Chondrocyte (in vitro differentiated cells): Measurements from ENCODE around the gene RFC5. TPM values are rescaled to one million over a fixed set of nuclear protein-coding genes. Genes with fewer than 3 reads are reported as not detected.

Source experiments
- DNase-seq: peaks from one replicate; pipeline ENCODE4 v3.0.0; 2021; ENCODE audit warnings: mixed read lengths, low spot score
- H3K27ac Mint-ChIP-seq: one replicate; pipeline ENCODE4 v1.8.0; 2021; ENCODE audit warnings: mild to moderate bottlenecking, moderate library complexity, mixed read lengths; ENCODE audit not compliant: unreplicated experiment
- H3K27me3 Mint-ChIP-seq: 2 replicates; pipeline ENCODE4 v1.8.0; 2021; ENCODE audit warnings: low read depth, mixed read lengths
- H3K36me3 Mint-ChIP-seq: 2 replicates; pipeline ENCODE4 v1.8.0; 2021; ENCODE audit warnings: low read depth, mixed read lengths
- H3K4me1 Mint-ChIP-seq: 2 replicates; pipeline ENCODE4 v1.8.0; 2021; ENCODE audit warnings: low read depth, mild to moderate bottlenecking, mixed read lengths
- H3K4me3 Mint-ChIP-seq: one replicate; pipeline ENCODE4 v1.8.0; 2021; ENCODE audit warnings: mild to moderate bottlenecking, moderate library complexity, mixed read lengths; ENCODE audit not compliant: unreplicated experiment
- H3K9me3 Mint-ChIP-seq: 2 replicates; pipeline ENCODE4 v1.8.0; 2021; ENCODE audit warnings: low read depth, mixed read lengths
- CTCF ChIP-seq: fragments of 200-600 bp; sonication (generic); IDR thresholded peaks from 2 replicates; pipeline ENCODE4 v1.5.0; 2021; ENCODE audit warnings: antibody characterized with exemption, mild to moderate bottlenecking, moderate library complexity
- total RNA-seq: library from RNA; stranded (reverse); gene quantifications from 3 replicates; pipeline ENCODE4 v1.2.1, GENCODE V29; 2021

The RFC5 gene
- total RNA-seq, 1 donor from 2014 or later, result 6.3 TPM

DNA sequence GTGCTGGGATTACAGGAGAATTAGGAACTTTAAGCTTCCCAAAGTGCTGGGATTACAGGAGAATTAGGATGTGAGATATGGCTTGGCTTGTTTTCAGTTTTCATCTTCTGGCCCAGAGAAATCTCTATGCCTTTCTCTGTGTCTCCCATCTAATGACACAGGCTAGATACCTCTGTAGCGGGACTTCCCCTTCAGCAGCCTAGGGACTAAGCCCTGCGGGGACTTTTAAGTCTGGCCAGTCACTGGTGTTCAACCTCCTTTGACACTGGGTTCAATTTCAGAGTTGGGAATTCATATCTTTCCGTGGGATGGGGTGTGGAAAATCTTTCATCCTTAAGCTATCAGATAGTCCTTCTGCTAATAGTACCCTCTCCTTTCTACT, 6.2 kb downstream of the RFC5 start:
- no peaks in the 10 kb centered on the region for H3K9me3 Mint-ChIP-seq
- H3K27ac Mint-ChIP-seq, result no peak overlapping the region
- no peak for DNase-seq
- no peak overlapping the region for H3K4me3 Mint-ChIP-seq
- peaks cover 13% of the 10 kb centered on the region for H3K36me3 Mint-ChIP-seq
- peaks cover 3% of the 10 kb centered on the region for H3K4me1 Mint-ChIP-seq
- H3K27me3 Mint-ChIP-seq, result no peaks in the 10 kb centered on the region
- TF ChIP-seq CTCF, result no peak

- Mint-ChIP-seq H3K27ac (no peak overlapping the region), H3K4me3 (no peak overlapping the region), H3K36me3 (peaks cover 15% of the 10 kb centered on the region), H3K27me3 (no peaks in the 10 kb centered on the region), H3K4me1 (no peaks in the 10 kb centered on the region), H3K9me3 (no peaks in the 10 kb centered on the region)
- DNase-seq, result no peak
- TF ChIP-seq CTCF, result no peak
Measured at GRCh38 chr12:118023301-118023860, 6.9 kb downstream of the RFC5 start.

- peaks cover 22% of the 10 kb centered on the region for H3K36me3 Mint-ChIP-seq
- H3K27me3 Mint-ChIP-seq, result no peaks in the 10 kb centered on the region
- no peak for TF ChIP-seq CTCF
- DNase-seq, result peak; percentile 22
- H3K4me3 Mint-ChIP-seq, result no peak overlapping the region
- H3K4me1 Mint-ChIP-seq, result no peaks in the 10 kb centered on the region
- no peak overlapping the region for H3K27ac Mint-ChIP-seq
- H3K9me3 Mint-ChIP-seq, result no peaks in the 10 kb centered on the region
Measured at GRCh38 chr12:118025168-118025567, 8.7 kb downstream of the RFC5 start.

DNA sequence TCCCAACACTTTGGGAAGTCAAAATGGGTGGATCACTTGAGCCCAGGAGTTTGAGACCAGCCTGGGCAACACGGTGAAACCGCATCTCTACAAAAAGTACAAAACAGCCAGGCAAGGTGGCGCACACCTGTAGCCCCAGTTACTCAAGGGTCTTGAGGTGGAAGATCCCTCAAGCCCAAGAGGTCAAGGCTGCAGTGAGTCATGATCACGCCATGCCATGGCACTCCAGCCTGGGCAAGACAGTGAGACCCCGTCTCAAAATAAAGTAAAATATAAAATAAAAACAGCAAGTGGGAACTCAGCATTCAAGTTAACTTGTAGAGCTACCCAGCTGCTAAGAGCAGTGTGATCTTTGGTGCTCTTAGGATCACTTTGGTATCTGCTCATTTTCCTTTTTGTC, 12.7 kb downstream of the RFC5 start:
- Mint-ChIP-seq H3K27me3 (no peaks in the 10 kb centered on the region), H3K27ac (no peak overlapping the region), H3K4me1 (no peaks in the 10 kb centered on the region), H3K36me3 (peaks cover 26% of the 10 kb centered on the region), H3K4me3 (no peak overlapping the region), H3K9me3 (no peaks in the 10 kb centered on the region)
- TF ChIP-seq CTCF, result no peak
- peak; percentile 27 for DNase-seq

DNA sequence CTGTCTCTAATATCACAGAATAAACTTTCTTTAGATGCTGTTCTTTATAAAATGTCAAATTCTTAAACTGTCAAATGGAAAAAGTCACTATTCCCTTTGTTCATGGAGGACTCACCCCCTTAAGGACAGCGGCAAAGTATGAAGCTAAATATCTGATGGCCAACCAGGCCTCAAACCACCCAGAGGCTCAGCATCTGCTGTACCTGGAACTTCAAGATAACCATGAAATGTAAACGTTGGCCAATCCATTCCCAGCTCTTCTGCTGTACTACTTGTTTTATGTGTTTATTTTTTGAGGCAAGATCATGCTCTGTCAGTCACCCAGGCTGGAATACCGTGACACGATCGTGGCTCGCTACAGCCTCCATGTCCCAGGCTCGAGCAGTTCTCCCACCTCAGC, 15.7 kb downstream of the RFC5 start:
- H3K4me3 Mint-ChIP-seq, result no peak overlapping the region
- H3K4me1 Mint-ChIP-seq, result no peaks in the 10 kb centered on the region
- peaks cover 39% of the 10 kb centered on the region for H3K36me3 Mint-ChIP-seq
- no peak for DNase-seq
- TF ChIP-seq CTCF, result no peak
- no peak overlapping the region for H3K27ac Mint-ChIP-seq
- no peaks in the 10 kb centered on the region for H3K9me3 Mint-ChIP-seq
- H3K27me3 Mint-ChIP-seq, result no peaks in the 10 kb centered on the region
